GM12878 (cell line): ENCODE results near the gene KIF25. TPM values are rescaled to one million over a fixed set of nuclear protein-coding genes. Genes with fewer than 3 reads are reported as not detected.

Experiments
- ATAC-seq: fragments of 200-7000 bp; cut with Tn5 transposase; 3 replicates; pipeline ENCODE4 v1.9.1; 2020; ENCODE audit warnings: mild to moderate bottlenecking, moderate library complexity
- BruUV-seq: library from RNA; stranded (reverse); fragments of 400-500 nt; replicated peaks from 2 replicates; lab custom pipeline; 2021; lab: Mats Ljungman, UMichigan
- CTCF ChIA-PET: fragments of 300-600 bp; sonication (Branson Sonifier 250); formaldehyde crosslinking; extraction: SDS; loops from one replicate; lab custom pipeline; 2021; ENCODE audit warnings: inconsistent platforms; lab: Yijun Ruan, JAX
- POLR2A ChIA-PET: fragments of 350-600 bp; formaldehyde crosslinking; extraction: SDS; loops from one replicate; lab custom pipeline; 2021; ENCODE audit warnings: inconsistent platforms; lab: Charles Lee
- RAD21 ChIA-PET: fragments of 300-600 bp; sonication (Branson Sonifier 250); formaldehyde crosslinking; loops from one replicate; lab custom pipeline; 2023; ENCODE audit warnings: antibody characterized with exemption; ENCODE audit not compliant: unreplicated experiment; lab: Charles Lee
- SMC1A ChIA-PET: fragments of 300-600 bp; sonication (Branson Sonifier 250); formaldehyde crosslinking; loops from one replicate; lab custom pipeline; 2023; ENCODE audit not compliant: unreplicated experiment, uncharacterized antibody; lab: Charles Lee
- DNase-seq: peaks from one replicate; pipeline ENCODE4 v3.0.0-alpha.2; 2011; ENCODE audit warnings: low read depth, low spot score
- FAIRE-seq: peaks from 3 replicates; lab custom pipeline; 2011; peaks lifted over from hg19 to GRCh38; lab: Jason Lieb, UNC
- H2AFZ ChIP-seq: 2 replicates; pipeline ENCODE4 v1.6.0; 2011; ENCODE audit warnings: low read depth, low read length, control low read depth; ENCODE audit not compliant: control insufficient read depth
- H3K27ac ChIP-seq: 2 replicates; pipeline ENCODE4 v1.5.1; 2011; ENCODE audit warnings: control low read depth; ENCODE audit not compliant: control insufficient read depth, insufficient read depth
- H3K27me3 ChIP-seq, 2 experiments: replicated peaks in 1 of 2; 2 replicates each; pipeline versions ENCODE4 v1.6.0 to v1.6.1; 2011; ENCODE audit warnings: low read length in 1 of 2; ENCODE audit not compliant: control insufficient read depth in 2 of 2, insufficient read depth in 2 of 2
- H3K36me3 ChIP-seq, 2 experiments: 2 replicates each; pipeline ENCODE4 v1.5.1; 2011; ENCODE audit warnings: low read length in 1 of 2; ENCODE audit not compliant: control insufficient read depth in 2 of 2, insufficient read depth in 2 of 2
- H3K4me1 ChIP-seq: 2 replicates; pipeline ENCODE4 v1.6.1; 2011; ENCODE audit warnings: mild to moderate bottlenecking, low read length, moderate library complexity, mixed read lengths; ENCODE audit not compliant: control insufficient read depth, insufficient read depth
- H3K4me2 ChIP-seq: 2 replicates; pipeline ENCODE4 v1.6.0; 2011; ENCODE audit warnings: control low read depth; ENCODE audit not compliant: control insufficient read depth, insufficient read depth
- H3K4me3 ChIP-seq: fragments of 200-600 bp; sonication (generic); 2 replicates; pipeline ENCODE4 v1.5.1; 2016
- H3K79me2 ChIP-seq: 2 replicates; pipeline ENCODE4 v1.6.0; 2011; ENCODE audit warnings: low read length; ENCODE audit not compliant: control insufficient read depth, insufficient read depth
- H3K9ac ChIP-seq: 2 replicates; pipeline ENCODE4 v1.8.0; 2011; ENCODE audit warnings: low read length, control low read depth, mixed read lengths; ENCODE audit not compliant: control insufficient read depth, insufficient read depth
- H3K9me3 ChIP-seq: replicated peaks from 3 replicates; pipeline ENCODE4 v1.5.1; 2011; ENCODE audit warnings: mild to moderate bottlenecking, low read length; ENCODE audit not compliant: control insufficient read depth, insufficient read depth
- H4K20me1 ChIP-seq: 2 replicates; pipeline ENCODE4 v1.6.0; 2011; ENCODE audit not compliant: control insufficient read depth, insufficient read depth
- WGBS: methylation state at CpG from one replicate; pipeline ENCODE4 v1.1.6; 2016; ENCODE audit warnings: low lambda C conversion rate; ENCODE audit not compliant: insufficient replicate concordance, insufficient coverage; ENCODE audit errors: missing lambda C conversion rate; 5-methylcytosine and 5-hydroxymethylcytosine counted together
- in situ Hi-C: fragments of 300-500 bp; cut with MboI; formaldehyde crosslinking; loops from 9 replicates; pipeline ENCODE4 v1.14.3; 2018; ENCODE audit warnings: mixed read lengths
- intact Hi-C: fragments of 100-400 bp; cut with micrococcal nuclease; formaldehyde crosslinking; loops from one replicate; pipeline ENCODE4 v1.14.2; 2022; ENCODE audit not compliant: unreplicated experiment
- polyA plus RNA-seq, 11 experiments: library from polyadenylated mRNA; depleted of rRNA in 4 of 11; unstranded in 6 of 11; stranded (reverse) in 5 of 11; fragments of >200 nt; fragmentation: Nextera tagmentation in 4 of 11; fragmentation: Illumina TruSeq in 1 of 11; extraction: Ambion mirVana in 4 of 11; extraction: Trizol in 1 of 11; gene quantifications; 1 replicate in 1 of 11; 2 replicates in 10 of 11; pipeline versions ENCODE4 v1.2.1 to v1.2.3, GENCODE V29; 2011 to 2016; ENCODE audit warnings: inconsistent platforms in 2 of 11, missing spikeins in 2 of 11, low read depth in 1 of 11
- total RNA-seq, 4 experiments: library from RNA; depleted of rRNA in 3 of 4; stranded (reverse); fragments of >200 nt in 3 of 4; fragmentation: Illumina TruSeq in 1 of 4; extraction: Trizol in 1 of 4; gene quantifications; 2 replicates each; pipeline versions ENCODE4 v1.2.1 to v1.2.3, GENCODE V29; 2013 to 2021
- TF ChIP-seq, protein P1 (sequence below): IDR thresholded peaks from 2 replicates; pipeline ENCODE4 v1.6.1; 2012; ENCODE audit warnings: improper control_type of control experiment, low read depth, low read length; ENCODE audit not compliant: insufficient replicate concordance

KIF25 gene
- total and polyA plus RNA-seq, 10 of the 15 experiments (the other 5 are each of a cell fraction or from before 2014, with no cell fraction given): not detected

DNA sequence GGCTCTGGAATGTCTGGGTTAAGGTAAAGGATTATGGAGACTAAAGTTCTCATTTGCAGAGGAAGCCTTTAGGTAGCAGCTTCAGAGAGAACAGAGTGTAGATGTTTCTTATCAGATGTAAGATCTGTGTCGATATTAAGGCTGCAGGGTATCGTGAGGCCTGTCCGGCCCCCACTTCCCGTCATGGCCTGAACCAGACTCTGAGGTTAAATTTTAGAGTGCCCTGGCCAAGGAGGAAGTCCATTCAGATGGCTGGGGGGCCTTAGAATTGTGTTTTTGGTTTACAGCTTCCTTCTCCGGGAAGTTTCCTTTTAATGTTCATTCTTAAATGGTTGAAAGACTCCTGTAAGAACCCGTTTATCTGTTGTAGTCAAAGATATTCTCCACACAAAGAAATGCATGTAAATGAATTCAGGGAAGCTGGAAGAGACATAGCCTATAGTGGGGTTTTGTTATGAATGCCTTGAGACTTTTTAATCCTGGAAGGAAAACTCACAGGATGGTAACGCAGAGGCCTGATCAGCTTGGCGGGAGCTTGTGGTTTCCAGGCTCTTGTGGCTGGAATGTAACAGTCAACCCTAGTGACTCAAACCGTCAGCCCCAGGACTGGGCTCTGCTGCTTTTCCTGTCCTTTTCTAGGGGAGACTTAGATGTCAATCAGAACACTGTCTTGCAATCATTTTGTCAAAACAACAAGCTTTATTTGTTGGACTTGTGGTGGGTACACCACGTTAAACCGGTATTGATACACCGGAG, 34.7 kb downstream of the KIF25 start:
- Histone ChIP-seq H3K27me3 (no peaks in the 10 kb centered on the region), H4K20me1 (no peaks in the 10 kb centered on the region), H3K4me3 (no peak overlapping the region), H3K9me3 (no peaks in the 10 kb centered on the region; the same call in 2 of the 3 replicates), H2AFZ (no peak overlapping the region), H3K9ac (no peak overlapping the region), H3K4me2 (no peak overlapping the region), H3K4me1 (no peaks in the 10 kb centered on the region), H3K36me3 (no peaks in the 10 kb centered on the region), H3K27ac (no peak overlapping the region), H3K79me2 (no peaks in the 10 kb centered on the region)
- no TSS peak for BruUV-seq
- FAIRE-seq (no peak), ATAC-seq (no peak), DNase-seq (no peak)
- intact Hi-C loops: no loop called here
- TF ChIP-seq, protein P1, sequence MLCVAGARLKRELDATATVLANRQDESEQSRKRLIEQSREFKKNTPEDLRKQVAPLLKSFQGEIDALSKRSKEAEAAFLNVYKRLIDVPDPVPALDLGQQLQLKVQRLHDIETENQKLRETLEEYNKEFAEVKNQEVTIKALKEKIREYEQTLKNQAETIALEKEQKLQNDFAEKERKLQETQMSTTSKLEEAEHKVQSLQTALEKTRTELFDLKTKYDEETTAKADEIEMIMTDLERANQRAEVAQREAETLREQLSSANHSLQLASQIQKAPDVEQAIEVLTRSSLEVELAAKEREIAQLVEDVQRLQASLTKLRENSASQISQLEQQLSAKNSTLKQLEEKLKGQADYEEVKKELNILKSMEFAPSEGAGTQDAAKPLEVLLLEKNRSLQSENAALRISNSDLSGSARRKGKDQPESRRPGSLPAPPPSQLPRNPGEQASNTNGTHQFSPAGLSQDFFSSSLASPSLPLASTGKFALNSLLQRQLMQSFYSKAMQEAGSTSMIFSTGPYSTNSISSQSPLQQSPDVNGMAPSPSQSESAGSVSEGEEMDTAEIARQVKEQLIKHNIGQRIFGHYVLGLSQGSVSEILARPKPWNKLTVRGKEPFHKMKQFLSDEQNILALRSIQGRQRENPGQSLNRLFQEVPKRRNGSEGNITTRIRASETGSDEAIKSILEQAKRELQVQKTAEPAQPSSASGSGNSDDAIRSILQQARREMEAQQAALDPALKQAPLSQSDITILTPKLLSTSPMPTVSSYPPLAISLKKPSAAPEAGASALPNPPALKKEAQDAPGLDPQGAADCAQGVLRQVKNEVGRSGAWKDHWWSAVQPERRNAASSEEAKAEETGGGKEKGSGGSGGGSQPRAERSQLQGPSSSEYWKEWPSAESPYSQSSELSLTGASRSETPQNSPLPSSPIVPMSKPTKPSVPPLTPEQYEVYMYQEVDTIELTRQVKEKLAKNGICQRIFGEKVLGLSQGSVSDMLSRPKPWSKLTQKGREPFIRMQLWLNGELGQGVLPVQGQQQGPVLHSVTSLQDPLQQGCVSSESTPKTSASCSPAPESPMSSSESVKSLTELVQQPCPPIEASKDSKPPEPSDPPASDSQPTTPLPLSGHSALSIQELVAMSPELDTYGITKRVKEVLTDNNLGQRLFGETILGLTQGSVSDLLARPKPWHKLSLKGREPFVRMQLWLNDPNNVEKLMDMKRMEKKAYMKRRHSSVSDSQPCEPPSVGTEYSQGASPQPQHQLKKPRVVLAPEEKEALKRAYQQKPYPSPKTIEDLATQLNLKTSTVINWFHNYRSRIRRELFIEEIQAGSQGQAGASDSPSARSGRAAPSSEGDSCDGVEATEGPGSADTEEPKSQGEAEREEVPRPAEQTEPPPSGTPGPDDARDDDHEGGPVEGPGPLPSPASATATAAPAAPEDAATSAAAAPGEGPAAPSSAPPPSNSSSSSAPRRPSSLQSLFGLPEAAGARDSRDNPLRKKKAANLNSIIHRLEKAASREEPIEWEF: no peak
- ChIA-PET CTCF (no interaction called here), SMC1A (no interaction called here), RAD21 (no interaction called here), POLR2A (no interaction called here)
- in situ Hi-C loops: no loop called here
- WGBS: 48% methylated on average over 12 of the region's 12 CpGs
